K562 (cell line): Measurements from ENCODE around the gene TECPR2. TPM values are rescaled to one million over a fixed set of nuclear protein-coding genes. Genes with fewer than 3 reads are reported as not detected.

ENCODE experiments used
- ATAC-seq: fragments of 200-7000 bp; cut with Tn5 transposase; 3 replicates; pipeline ENCODE4 v1.9.1; 2020; ENCODE audit warnings: moderate library complexity
- BruUV-seq: library from RNA; stranded (reverse); fragments of 400-500 nt; replicated peaks from 2 replicates; lab custom pipeline; 2021; lab: Mats Ljungman, UMichigan
- CTCF ChIA-PET: fragments of 300-600 bp; formaldehyde crosslinking; extraction: SDS; loops from one replicate; lab custom pipeline; 2021; ENCODE audit warnings: low intra/inter-chr PET ratio; lab: Yijun Ruan, JAX
- POLR2A ChIA-PET: fragments of 300-600, 350-650 bp; sonication (Branson Sonifier 250); formaldehyde crosslinking; extraction: SDS; loops from one replicate; lab custom pipeline; 2021; ENCODE audit warnings: antibody characterized with exemption, inconsistent platforms; lab: Yijun Ruan, JAX
- DNase-seq, 4 experiments: peaks; one replicate each; pipeline versions ENCODE4 v3.0.0 to v3.0.0-alpha.2; 2011 to 2018; ENCODE audit warnings: low spot score in 3 of 4, mixed read lengths in 3 of 4; ENCODE audit errors: extremely low read depth in 1 of 4
- FAIRE-seq: peaks from 2 replicates; lab custom pipeline; 2011; peaks lifted over from hg19 to GRCh38; lab: Jason Lieb, UNC
- H2AFZ ChIP-seq: 2 replicates; pipeline ENCODE4 v1.6.0; 2011; ENCODE audit warnings: low read depth, low read length, control low read depth, inconsistent platforms
- H3K27ac ChIP-seq: fragments of 200-600 bp; 3 replicates; pipeline ENCODE4 v1.8.0; 2011; ENCODE audit warnings: low read depth, mild to moderate bottlenecking, control low read depth, inconsistent platforms, low read length, moderate library complexity, mixed read lengths; ENCODE audit errors: extremely low read depth
- H3K27me3 ChIP-seq, 2 experiments: fragments of 300-600 bp in 1 of 2; 2 replicates in 1 of 2; 3 replicates in 1 of 2; pipeline versions ENCODE4 v1.6.0 to v1.8.0; 2011; ENCODE audit warnings: inconsistent platforms in 2 of 2, low read length in 2 of 2, mild to moderate bottlenecking in 1 of 2, mixed read lengths in 1 of 2, moderate library complexity in 1 of 2; ENCODE audit not compliant: control insufficient read depth in 2 of 2, insufficient read depth in 2 of 2
- H3K36me3 ChIP-seq: fragments of 300-600 bp; 3 replicates; pipeline ENCODE4 v1.8.0; 2011; ENCODE audit warnings: mild to moderate bottlenecking, low read length, inconsistent platforms; ENCODE audit not compliant: control insufficient read depth, insufficient read depth
- H3K4me1 ChIP-seq, 2 experiments: fragments of 200-600 bp in 1 of 2; replicated peaks in 1 of 2; 2 replicates in 1 of 2; 3 replicates in 1 of 2; pipeline versions ENCODE4 v1.5.1 to v1.8.0; 2011; ENCODE audit warnings: inconsistent platforms in 2 of 2, low read length in 2 of 2, mild to moderate bottlenecking in 1 of 2, mixed read lengths in 1 of 2, moderate library complexity in 1 of 2; ENCODE audit not compliant: control insufficient read depth in 2 of 2, insufficient read depth in 2 of 2
- H3K4me2 ChIP-seq: 2 replicates; pipeline ENCODE4 v1.6.1; 2011; ENCODE audit warnings: low read length, control low read depth, inconsistent platforms, mixed read lengths; ENCODE audit not compliant: insufficient read depth
- H3K4me3 ChIP-seq: fragments of 200-600 bp; sonication (generic), shearing (Covaris generic); 2 replicates; pipeline ENCODE4 v1.5.1; 2016; ENCODE audit warnings: control low read depth, inconsistent platforms
- H3K79me2 ChIP-seq: fragments of 200-600 bp; 3 replicates; pipeline ENCODE4 v1.8.0; 2011; ENCODE audit warnings: low read length, inconsistent platforms; ENCODE audit not compliant: control insufficient read depth, insufficient read depth
- H3K9ac ChIP-seq, 2 experiments: 2 replicates each; pipeline versions ENCODE4 v1.6.0 to v1.6.1; 2011; ENCODE audit warnings: low read depth in 2 of 2, low read length in 2 of 2, control low read depth in 1 of 2, inconsistent platforms in 1 of 2, mild to moderate bottlenecking in 1 of 2, mixed read lengths in 1 of 2; ENCODE audit not compliant: insufficient read depth in 1 of 2
- H3K9me1 ChIP-seq: one replicate; pipeline ENCODE4 v1.6.0; 2011; ENCODE audit warnings: inconsistent platforms, mild to moderate bottlenecking, low read length, moderate library complexity; ENCODE audit not compliant: control insufficient read depth, insufficient read depth
- H3K9me3 ChIP-seq: replicated peaks from 2 replicates; pipeline ENCODE4 v1.5.1; 2011; ENCODE audit warnings: low read depth, low read length, inconsistent platforms; ENCODE audit not compliant: control insufficient read depth, insufficient read depth
- H4K20me1 ChIP-seq: replicated peaks from 2 replicates; pipeline ENCODE4 v1.6.1; 2011; ENCODE audit warnings: low read length, inconsistent platforms, mixed read lengths; ENCODE audit not compliant: control insufficient read depth, insufficient read depth
- HNRNPLL ChIP-seq: fragments of 200-400 bp; formaldehyde crosslinking; IDR thresholded peaks from 2 replicates; pipeline ENCODE4 v1.6.1; 2017; ENCODE audit warnings: low read length, low read depth, mild to moderate bottlenecking; ENCODE audit not compliant: poor library complexity, severe bottlenecking
- ILK ChIP-seq: fragments of 450-650 bp; IDR thresholded peaks from 2 replicates; pipeline ENCODE4 v1.6.1; 2016; ENCODE audit warnings: missing genetic modification characterization, low read depth, mild to moderate bottlenecking, missing compliant biosample characterization, moderate library complexity, borderline replicate concordance
- NFATC3 ChIP-seq: fragments of 450-650 bp; IDR thresholded peaks from 2 replicates; pipeline ENCODE4 v1.6.1; 2017; ENCODE audit warnings: mild to moderate bottlenecking
- TARDBP ChIP-seq: fragments of 450-650 bp; IDR thresholded peaks from 2 replicates; pipeline ENCODE4 v1.6.1; 2016
- ZEB2 ChIP-seq: fragments of 450-650 bp; IDR thresholded peaks from 2 replicates; pipeline ENCODE4 v1.6.1; 2016
- ZFPM2 ChIP-seq: fragments of 250-450 bp; sonication (Bioruptor Pico); IDR thresholded peaks from 2 replicates; pipeline ENCODE4 v1.5.1; 2022; ENCODE audit warnings: mild to moderate bottlenecking
- ZKSCAN1 ChIP-seq: fragments of 150-350 bp; IDR thresholded peaks from 2 replicates; pipeline ENCODE4 v1.6.1; 2016; ENCODE audit warnings: low read depth, low read length
- WGBS: fragments of 100-300 bp; shearing (Covaris generic); methylation state at CpG from one replicate; pipeline ENCODE4 v1.1.6; 2016; ENCODE audit warnings: low coverage, mixed read lengths; ENCODE audit not compliant: insufficient coverage; ENCODE audit errors: missing lambda C conversion rate; 5-methylcytosine and 5-hydroxymethylcytosine counted together
- in situ Hi-C: fragments of 300-500 bp; cut with MboI; formaldehyde crosslinking; loops from 4 replicates; pipeline ENCODE4 v1.15.0; 2018; ENCODE audit warnings: inconsistent platforms, mixed read lengths
- intact Hi-C: fragments of 100-400 bp; cut with micrococcal nuclease; formaldehyde crosslinking; loops from 2 replicates; pipeline ENCODE4 v1.14.2; 2022
- polyA plus RNA-seq, 8 experiments: library from polyadenylated mRNA; depleted of rRNA in 4 of 8; stranded (reverse) in 5 of 8; unstranded in 3 of 8; fragments of >200 nt; fragmentation: Nextera tagmentation in 2 of 8; fragmentation: Illumina TruSeq in 1 of 8; extraction: Ambion mirVana in 2 of 8; extraction: Trizol in 1 of 8; gene quantifications; 2 replicates each; pipeline versions ENCODE4 v1.2.1 to v1.2.3, GENCODE V29; 2011 to 2014; ENCODE audit warnings: inconsistent platforms in 1 of 8, missing spikeins in 1 of 8
- total RNA-seq, 7 experiments: library from RNA; depleted of rRNA in 6 of 7; stranded (reverse); fragments of >200 nt in 6 of 7; fragmentation: Illumina TruSeq in 2 of 7; extraction: Trizol in 2 of 7; gene quantifications; 2 replicates each; pipeline versions ENCODE4 v1.2.1 to v1.2.3, GENCODE V29; 2011 to 2021; ENCODE audit warnings: low replicate concordance in 1 of 7
- TF ChIP-seq, protein P1 (sequence below): fragments of 450-650 bp; IDR thresholded peaks from 2 replicates; pipeline ENCODE4 v1.6.1; 2016; ENCODE audit warnings: low read depth, mild to moderate bottlenecking, moderate library complexity

The TECPR2 gene
- total and polyA plus RNA-seq, 9 of the 15 experiments (the other 6 are each of a cell fraction or from before 2014, with no cell fraction given), result 0.04 to 3.0 (median 0.83) TPM

DNA sequence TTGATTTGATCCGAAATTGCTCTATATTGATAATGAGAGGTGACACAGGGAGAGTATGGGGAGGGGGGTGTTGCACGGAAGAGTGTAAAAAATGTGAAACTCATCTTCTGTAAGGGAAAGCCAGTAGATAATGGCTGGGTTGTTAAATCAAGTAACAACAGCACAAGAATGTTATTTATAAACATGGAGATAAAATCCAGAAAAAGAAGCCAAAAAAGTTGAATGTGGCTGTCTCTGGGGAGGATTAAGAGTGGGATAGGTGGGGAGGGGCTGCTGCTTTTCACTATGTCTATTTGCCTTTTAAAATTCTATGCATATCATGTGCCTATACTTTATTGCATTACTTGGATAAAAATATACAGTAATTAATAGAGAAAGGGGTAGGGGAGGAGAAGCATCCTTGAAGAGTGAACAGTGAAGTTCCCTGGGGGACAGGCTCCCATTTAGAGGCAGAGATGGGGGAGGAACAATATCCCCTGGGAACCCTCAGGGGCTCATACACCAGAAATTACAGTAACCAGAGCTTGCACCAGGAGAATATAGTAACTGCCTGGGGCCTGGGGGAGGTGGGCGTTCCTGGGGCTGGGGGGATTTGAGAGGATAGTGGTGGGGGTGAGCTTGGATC, 186.0 kb downstream of the TECPR2 start:
- no peak for FAIRE-seq
- intact Hi-C loops (no loop called here), in situ Hi-C loops (no loop called here)
- ATAC-seq, result no peak
- Histone ChIP-seq H3K36me3 (peaks cover 4% of the 10 kb centered on the region; the same call in 1 of the 3 replicates), H3K79me2 (peaks cover 17% of the 10 kb centered on the region), H3K9me1 (no peaks in the 10 kb centered on the region), H3K27me3 (no peaks in the 10 kb centered on the region), H2AFZ (0 out of 2 replicates have a peak overlapping the region, but pooled peaks have one; percentile 16), H3K9ac (no peak overlapping the region; a peak in 1 of 4 replicates), H3K27ac (peak overlapping the region; percentile 15; the same call in 1 of the 3 replicates), H3K4me1 (peaks cover 24 to 35% of the 10 kb centered on the region in 2 experiments), H3K9me3 (no peaks in the 10 kb centered on the region), H3K4me3 (no peak overlapping the region), H3K4me2 (no peak overlapping the region), H4K20me1 (no peaks in the 10 kb centered on the region)
- BruUV-seq, result no TSS peak
- ChIA-PET CTCF (no interaction called here), POLR2A (interaction anchor here (0.7 kb wide), 2 partner anchors 22 to 352 kb away, joined by 3 to 4 read pairs; no protein-coding TSS in a partner anchor)
- DNase-seq, result no peak
- 30% methylated on average over 3 of the region's 3 CpGs for WGBS
- TF ChIP-seq ZKSCAN1 (no peak), NFATC3 (no peak), HNRNPLL (no peak), ZEB2 (no peak), ILK (no peak), ZFPM2 (CRISPR knock-in tag) (no peak), TARDBP (no peak)
- TF ChIP-seq, protein P1, sequence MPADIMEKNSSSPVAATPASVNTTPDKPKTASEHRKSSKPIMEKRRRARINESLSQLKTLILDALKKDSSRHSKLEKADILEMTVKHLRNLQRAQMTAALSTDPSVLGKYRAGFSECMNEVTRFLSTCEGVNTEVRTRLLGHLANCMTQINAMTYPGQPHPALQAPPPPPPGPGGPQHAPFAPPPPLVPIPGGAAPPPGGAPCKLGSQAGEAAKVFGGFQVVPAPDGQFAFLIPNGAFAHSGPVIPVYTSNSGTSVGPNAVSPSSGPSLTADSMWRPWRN, result no peak
